Esophagus squamous epithelium (tissue), 4 donors: ENCODE data around the gene SDF4.

Experiments used
- CTCF ChIP-seq, 6 experiments: fragments of 450-650 bp in 4 of 6; fragments of 200-600 bp in 2 of 6; sonication (generic) in 2 of 6; IDR thresholded peaks; one replicate each; pipeline ENCODE4 v1.5.1; 2016 to 2019; ENCODE audit warnings: antibody characterized with exemption in 6 of 6, mild to moderate bottlenecking in 4 of 6, moderate library complexity in 4 of 6
- POLR2A ChIP-seq, 4 donors: fragments of 450-650 bp; IDR thresholded peaks; one replicate each; pipeline ENCODE4 v1.6.1; 2017; ENCODE audit warnings: antibody characterized with exemption in 4 of 4, mild to moderate bottlenecking in 4 of 4, moderate library complexity in 3 of 4

- TF ChIP-seq CTCF (IDR thresholded peaks at IDR 0.05) (no peak), POLR2A (IDR thresholded peaks at IDR 0.05) (no peak)
These were observed 24.8 kb downstream of the SDF4 start for GRCh38 chr1:1206966-1207531.
